ENCODE data around the gene TRIM46.
"Not testable (repeated sequence)": the region's sequence is repeated elsewhere in the genome, so short reads cannot be mapped to it uniquely, and the experiment has no call there.

- TF ChIP-seq CTCF (optimal IDR thresholded peaks at IDR 0.05 in 1 of 3, IDR thresholded peaks at IDR 0.05 in 1 of 3, conservative IDR thresholded peaks at IDR 0.05 in 1 of 3; ENCODE audit: extremely low read depth in 1 of 3, insufficient read depth in 2 of 3, low read length in 3 of 3); EZH2 (IDR thresholded peaks at IDR 0.05; ENCODE audit: low read length): not testable (repeated sequence)
Observed at GRCh38 chr1:155225404-155225759, 51.7 kb downstream of the TRIM46 start.

Measured in keratinocyte (primary cell).